OCI-M2 (cell line): ENCODE results near the gene EPC1.

Experiments used
- DNase-seq: peaks from one replicate; lab custom pipeline; 2025; ENCODE audit not compliant: unreplicated experiment; lab: John Stamatoyannopoulos, UW

EPC1 gene

GRCh38 chr10:32340596-32341180, 6.3 kb downstream of the EPC1 start:
- no peak for DNase-seq

DNA sequence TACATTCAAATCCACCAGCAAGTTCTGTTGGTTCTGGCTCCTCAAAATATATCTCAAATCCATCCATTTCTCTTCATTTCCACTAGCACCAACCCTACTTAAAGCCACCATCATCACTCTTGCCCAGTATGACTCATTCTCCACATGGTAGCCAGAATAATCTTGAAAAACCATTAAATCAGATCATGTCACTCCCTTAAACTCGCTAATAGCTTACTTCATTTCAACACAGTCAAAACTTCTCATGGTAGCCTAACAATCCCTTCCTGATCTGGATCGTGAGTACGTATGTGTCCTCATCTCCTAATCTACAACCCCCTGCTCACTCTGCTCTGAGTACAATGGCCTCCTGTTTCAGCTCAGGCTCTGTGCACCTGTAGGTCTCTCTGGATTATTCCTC, 8.7 kb downstream of the EPC1 start:
- DNase-seq = no peak

DNA sequence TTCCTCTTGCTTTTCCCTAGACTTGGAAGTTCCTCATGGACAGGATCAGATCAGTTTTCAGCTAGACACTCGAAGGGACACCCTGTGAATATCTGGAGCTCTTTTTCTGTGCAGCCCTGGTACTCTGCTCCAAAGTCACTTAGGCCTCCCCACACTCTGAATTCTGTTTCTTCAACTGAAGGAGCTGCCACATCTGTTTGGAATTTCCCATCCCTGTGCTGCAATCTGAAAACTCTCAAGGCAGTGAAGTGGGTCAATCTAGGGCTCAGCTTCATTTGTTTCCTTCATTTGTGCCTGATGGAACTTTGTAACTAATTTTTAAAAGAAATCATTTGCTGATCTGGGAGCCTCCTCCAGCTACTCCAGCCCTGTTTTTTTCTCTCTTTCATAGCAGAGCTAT, 9.6 kb downstream of the EPC1 start:
- no peak for DNase-seq

DNA sequence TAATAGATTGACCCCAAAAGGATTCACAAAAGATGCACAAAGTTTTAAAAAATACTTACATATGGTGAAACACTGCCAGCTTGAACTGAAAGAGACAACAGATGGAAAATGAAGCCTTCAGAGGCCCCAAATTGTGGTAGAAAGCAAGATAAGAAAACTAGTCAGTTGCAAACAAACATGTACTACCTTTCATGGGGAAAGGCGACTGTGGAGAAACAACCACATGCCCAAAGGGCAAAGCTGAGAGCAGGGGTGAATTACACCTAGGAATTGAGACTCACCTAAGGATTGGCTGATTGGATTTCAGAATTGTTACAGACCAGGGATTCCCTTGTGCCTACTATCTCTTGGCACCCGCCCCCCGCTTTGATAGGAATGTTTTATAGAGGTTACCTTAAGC, 13.1 kb downstream of the EPC1 start:
- DNase-seq = no peak

DNA sequence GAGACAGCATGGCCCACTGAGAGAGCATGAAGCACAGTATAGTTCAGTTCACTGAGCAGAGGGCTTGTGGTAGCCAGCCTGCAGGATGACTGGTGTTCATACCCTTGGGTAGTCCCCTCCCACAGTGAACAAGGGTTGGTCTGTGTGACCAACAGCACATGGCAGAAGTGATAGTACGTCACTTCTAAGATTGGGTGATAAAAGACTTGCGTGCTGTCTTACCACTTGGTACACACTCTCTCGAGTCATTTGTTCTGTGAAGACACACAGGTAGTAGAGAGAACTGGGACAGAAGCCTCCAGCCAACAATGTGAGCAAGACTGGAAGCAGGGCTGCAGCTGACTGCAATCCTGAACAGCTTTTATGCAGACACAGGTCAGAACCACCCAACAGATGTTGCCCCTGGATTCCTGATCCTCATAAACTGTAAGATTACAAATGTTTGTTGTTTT, 14.6 kb downstream of the EPC1 start:
- DNase-seq = no peak

GRCh38 chr10:32331606-32332005, 15.4 kb downstream of the EPC1 start:
- DNase-seq = no peak

DNA sequence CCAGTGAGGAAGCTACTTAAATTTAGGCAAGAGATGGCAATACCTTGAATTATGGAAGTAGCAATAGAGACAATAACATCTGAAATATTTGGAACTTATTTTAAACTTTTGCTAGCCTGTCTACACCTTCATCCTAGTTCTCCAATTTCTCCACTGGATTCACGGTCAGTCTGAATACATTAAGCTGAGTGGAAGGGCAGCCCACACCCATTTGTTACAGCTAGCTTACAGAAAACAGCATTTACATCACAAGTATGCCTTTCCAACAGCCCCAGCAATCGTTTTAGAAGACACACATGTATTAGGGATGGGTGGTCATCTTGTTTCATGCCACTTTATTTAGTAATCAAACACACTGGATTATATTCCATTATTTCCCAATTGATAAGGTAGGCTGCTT, 16.7 kb downstream of the EPC1 start:
- no peak for DNase-seq

DNA sequence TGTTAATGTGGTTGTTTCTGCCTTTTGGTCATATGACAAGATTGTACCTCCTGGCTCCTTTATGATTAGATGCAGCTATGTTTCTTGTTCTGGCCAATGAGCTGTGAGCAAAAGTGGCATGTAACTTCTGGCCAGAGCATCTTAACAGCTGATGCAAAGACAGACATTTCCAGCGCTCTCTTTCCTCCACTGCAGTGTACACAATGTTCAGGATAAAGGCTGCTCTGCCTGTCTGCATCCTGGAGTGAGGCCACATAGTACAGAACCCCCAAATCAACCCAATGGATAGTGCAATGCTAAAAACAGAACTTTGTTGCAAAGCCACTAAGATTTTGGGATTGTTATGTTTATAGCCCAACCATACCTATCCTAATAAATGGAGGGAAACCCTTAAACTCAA, 17.9 kb downstream of the EPC1 start:
- DNase-seq = no peak

DNA sequence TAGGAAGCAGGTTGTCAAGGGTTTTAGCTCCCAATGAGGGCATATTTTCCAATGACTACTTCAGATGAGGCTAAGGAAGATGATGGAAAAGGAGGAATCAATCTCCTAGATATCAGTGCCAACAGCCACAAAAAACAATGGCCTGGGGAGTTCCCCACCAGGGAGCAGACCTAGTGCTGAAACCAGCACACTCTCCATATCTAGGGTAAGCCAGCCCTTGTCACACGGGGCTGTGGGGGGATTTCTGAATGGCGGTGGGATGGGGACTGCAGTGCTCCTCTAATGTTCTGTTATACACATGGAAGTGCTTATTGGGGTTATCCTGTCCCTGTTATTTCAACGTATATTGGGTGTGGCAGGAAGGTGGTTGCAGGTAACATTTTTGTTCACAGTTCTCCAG, 18.5 kb downstream of the EPC1 start:
- DNase-seq = no peak

DNA sequence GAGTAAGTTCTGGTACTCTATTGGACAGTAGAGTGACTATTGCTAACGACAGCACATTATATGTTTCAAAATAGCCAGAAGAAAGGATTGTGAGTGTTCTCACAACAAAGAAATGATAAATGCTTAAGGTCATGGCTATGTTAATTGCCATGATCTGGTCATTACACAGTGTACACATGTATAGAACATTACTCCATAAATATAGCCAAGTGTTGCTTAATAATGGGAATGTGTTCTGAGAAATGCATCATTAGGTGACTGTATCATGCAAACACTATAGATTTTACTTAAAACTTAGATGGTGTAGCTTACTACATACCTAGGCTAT, 19.6 kb downstream of the EPC1 start:
- no peak for DNase-seq

DNA sequence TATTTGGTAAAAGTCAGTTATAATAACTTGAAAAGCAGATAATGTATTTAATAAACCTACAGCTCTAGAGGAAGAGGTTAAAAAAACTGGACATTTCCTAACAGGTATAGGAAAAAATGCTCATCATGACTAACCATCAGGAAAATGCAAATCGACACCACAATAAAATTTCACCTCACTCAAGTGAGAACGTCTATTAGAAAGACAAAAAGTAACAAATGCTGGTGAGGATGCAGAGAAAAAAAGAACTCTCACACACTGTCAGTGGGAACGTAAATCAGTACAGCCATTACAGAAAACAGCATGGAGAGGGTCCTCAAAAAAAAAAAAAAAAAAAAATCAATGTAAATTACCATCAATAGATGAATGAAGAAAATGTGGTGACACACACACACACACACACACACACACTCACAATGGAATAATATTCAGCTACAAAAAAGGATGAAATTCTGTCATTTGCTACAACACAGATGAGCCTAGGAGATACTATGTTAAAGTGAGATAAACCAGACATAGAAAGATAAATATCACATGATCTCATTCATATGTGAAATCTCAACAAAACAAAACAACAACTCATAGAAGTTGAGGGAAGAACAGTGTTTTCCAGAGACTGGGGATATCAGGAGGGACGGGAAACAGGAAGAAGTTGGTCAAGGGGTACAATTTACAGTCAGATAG, 20.1 kb downstream of the EPC1 start:
- no peak for DNase-seq

DNA sequence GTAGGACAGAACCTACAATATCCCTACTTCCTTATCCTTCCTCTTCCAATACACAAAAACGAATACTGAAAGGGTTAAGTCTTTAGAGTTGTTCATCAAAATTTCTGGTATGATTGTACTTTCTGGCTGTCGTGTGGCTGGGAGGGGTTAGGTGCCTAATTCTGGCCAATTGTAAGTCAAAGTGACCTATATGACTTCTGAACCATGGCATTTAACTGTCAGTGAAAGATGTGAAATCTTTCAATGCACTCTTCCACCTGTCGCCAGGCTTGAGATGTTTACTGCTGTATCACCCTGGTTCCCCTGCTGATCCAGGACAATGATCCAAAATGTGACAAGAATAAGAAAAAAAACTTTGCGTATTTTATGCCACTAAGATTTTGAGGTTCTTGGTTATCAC, 20.8 kb downstream of the EPC1 start:
- DNase-seq = no peak

- DNase-seq = no peak
Measured at GRCh38 chr10:32323051-32323450, 23.9 kb downstream of the EPC1 start.

DNA sequence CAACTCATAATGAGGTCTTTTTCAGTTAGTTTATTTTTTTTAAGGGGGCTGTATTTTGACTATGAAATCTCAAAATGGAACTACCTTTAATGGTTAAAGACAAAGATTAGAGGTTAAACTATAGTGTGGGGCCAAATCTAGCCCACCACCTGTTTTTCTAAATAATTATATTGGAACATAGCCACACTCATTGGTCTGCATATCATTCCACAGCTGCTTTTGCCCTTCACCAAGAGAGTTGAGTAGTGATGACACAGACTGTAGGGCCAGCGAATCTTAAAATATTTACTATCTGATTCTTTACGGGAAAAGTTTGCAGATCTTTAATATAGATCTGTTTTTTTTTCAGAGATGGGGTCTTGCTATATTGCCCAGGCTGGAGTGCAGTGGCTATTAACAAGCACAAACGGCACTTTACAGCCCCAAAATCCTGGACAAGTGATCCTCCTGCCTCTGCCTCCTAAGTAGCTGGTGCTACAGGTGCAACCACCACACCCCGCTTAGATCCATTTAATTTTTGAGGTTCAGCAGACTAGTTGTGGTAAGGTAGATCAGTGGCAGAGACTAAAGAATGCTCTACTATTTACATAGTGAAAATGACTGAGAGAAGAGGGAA, 25.8 kb downstream of the EPC1 start:
- DNase-seq = no peak

GRCh38 chr10:32318476-32318896, 28.5 kb downstream of the EPC1 start:
- no peak for DNase-seq

DNA sequence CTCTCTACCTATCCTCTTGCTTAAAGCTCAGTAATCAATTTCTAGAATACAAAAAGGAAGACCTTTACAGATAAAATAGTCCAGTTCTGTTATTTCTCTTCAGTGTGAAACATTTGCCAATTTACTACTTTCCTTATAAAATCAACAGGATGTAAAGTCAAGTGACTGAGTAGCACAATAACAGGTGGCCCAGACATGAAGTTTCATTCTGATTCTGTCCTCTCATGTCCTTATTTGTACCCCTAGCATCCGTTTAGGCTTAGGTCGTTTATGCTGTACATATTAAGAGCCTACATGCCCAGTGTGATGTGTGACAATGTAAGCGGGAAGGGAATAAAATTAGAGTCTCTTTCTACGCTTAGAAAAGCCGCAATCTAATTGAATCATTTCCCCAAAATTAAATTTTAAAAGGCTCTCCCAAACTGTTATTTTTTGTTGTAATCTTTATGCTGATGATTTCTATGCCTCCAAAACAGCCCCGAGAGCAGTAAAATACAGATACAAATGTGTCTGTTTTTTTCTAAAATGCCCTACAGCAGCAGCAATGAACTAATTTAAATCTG, 29.1 kb downstream of the EPC1 start:
- no peak for DNase-seq

GRCh38 chr10:32315424-32315823, 31.5 kb downstream of the EPC1 start:
- DNase-seq = no peak

DNA sequence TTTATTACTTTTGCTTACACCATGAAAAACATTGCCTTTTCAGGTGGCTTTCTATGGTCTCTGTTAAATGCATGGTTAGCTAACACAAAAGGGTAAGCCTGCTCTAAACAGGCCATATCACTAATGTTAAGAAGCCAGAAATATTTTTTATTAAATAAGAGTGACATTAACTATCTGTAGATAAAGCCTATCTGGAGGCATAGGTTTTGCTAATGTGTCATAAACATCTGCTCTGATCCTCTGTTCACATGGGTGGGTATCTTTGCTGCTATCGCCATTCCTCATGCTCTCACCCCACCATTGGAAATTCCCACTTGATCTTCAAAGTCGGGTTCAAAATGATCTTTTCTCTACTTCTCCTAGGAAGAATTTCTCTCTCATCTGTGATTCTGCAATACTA, 32.4 kb downstream of the EPC1 start:
- no peak for DNase-seq

DNA sequence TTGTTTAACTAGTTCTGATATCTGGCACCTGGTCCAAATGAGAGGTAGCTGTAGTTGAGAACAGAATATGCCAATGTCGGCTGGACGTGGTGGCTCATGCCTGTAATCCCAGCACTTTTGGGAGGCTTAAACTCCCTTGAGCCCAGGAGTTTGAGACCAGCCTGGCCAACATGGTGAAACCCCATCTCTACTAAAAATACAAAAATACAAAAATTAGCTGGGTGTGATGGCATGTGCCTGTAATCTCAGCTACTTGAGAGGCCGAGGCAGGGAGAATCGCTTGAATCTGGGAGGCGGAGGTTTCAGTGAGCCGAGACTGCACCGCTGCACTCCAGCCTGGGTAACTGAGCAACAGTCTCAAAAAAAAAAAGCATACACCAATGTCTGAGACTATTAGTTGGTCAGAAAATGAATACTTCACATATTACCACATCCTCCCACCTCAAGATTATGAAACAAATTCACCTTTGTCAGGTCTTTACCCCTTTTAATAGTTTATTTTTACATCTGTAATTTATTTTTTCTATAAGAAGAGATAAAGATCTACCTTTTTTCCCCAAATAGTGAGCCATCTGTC, 38.8 kb downstream of the EPC1 start:
- no peak for DNase-seq

DNA sequence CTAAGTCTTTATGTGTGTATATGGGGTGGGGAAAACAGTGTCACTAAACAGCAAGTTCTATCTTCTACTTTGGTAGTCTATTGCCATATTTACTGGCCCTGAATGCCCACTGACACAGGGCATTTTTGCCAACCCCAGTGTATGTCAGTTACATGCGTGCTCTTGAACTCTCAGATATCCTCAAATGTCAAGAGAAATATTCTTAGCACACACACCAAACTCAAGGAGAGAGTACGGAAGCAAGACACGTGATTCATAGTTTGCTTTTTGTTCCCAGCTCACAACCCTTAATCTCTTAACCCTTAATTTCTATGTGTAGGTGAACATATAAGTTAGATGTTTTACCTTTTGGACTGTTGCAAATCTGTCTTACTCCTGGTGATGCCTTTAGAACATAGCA, 39.3 kb downstream of the EPC1 start:
- DNase-seq = no peak

DNA sequence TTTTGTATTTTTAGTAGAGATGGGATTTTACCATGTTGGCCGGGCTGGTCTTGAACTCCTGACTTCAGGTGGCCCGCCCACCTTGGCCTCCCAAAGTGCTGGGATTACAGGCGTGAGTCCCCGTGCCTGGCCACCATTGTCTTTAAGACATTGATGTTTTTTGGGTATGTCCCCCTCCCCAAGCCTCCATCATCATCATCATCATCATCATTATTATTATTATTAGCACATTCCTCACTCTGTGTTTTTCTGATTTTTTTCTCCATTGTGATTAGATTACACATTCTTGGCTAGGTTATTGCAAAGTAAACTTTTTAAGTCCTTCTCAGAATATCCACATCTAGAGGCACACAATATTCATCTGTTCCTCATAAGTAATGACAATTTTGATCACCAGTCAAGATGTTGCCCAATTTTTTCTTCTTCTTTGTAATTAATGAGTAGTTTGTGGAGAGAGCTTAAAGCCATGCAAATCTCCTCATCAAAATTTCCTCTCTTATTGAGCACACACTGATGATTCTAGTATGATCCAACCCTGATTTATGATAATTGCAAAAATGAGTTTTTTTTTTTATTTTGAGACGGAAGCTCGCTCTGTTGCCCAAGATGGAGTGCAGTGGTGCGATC, 47.5 kb downstream of the EPC1 start:
- no peak for DNase-seq
